ENCODE data around the gene NUCKS1.

Gene NUCKS1

GRCh38 chr1:205670611-205671430 lies 79.2 kb downstream of the NUCKS1 start:
- DNase-seq (ENCODE audit: low read depth in 3 of 3, low spot score in 1 of 3): no peak

GRCh38 chr1:205670150-205670446 lies 79.9 kb downstream of the NUCKS1 start:
- DNase-seq (ENCODE audit: low read depth in 3 of 3, low spot score in 1 of 3): no peak

DNA sequence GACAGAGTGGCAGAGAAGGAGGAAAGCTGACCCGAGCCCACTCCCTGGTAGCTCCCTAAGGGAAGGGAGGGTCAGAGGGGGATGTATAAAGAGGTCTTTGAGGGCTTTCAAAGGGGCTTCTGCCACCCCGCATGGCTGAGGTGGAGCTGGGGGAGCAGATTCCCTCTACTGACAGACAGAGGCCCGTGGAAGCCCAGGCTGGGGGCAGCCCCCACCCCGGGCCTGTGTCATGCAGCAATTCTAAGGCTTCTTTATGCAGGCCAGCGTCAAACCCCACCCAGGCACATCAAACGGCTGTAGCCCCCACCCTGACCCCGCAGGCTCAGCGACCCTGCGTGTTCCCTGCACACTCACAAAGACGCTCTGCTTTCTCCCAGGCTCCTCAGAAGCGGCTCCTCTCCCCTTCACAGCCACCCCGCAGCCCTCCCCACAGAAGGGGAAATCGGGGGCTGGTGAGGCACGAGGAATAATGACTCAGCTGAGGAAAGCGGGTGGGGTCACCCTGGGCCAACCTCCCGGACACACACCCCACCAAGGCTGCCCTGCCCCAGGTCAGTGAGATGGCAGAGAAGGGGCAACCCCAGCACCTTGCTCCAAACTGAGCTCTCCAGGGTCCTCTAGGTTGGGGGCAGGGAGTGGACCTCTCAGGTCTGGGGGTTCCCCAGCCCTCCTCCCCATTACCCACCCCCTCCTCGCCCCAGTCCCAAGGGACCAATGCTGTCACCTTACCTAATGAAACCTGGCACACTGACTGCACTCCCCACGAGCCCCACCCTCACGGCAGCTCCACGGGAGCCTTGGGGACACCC lies 80.4 kb downstream of the NUCKS1 start:
- DNase-seq (ENCODE audit: low read depth in 3 of 3, low spot score in 1 of 3): no peak

GRCh38 chr1:205668951-205669340 lies 81.0 kb downstream of the NUCKS1 start:
- DNase-seq (ENCODE audit: low read depth in 3 of 3, low spot score in 1 of 3): no peak

GRCh38 chr1:205667909-205668643 lies 81.9 kb downstream of the NUCKS1 start:
- no peak for DNase-seq (ENCODE audit: low read depth in 3 of 3, low spot score in 1 of 3)

DNA sequence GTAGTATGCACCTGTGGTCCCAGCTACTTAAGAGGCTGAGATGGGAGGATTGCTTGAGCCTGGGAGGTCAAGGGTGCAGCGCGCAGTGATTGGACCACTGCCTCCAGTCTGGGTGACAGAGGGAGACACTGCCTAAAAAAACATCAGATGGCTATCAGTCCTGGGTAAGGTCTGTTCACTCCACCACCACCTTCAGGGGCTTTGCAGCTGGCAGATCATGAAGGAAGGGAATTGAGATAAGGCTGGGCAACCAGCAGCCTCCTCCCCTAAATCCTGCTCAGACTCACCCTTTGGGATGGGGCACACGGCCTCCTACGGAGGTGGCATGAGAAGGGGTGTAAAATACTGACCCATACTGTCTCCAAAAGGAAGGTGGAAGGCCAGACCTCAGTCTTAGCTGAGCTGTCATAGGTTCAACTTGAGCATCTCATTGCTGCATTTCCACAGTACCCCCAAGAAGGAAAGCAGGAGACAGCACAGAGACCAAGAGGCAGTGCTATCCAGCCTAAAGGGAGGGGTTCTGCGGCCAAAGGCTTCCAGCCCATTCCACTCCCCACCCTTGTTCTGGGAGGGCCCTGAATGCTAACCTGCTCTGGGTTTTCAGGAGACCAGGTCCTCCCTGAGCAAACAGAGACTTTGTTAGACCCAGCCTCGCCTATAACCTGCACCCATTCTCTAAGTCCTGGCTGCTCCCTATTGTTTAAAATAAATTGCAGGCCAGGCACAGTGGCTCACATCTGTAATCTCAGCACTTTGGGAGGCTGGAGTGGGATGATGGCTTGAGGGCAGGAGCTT lies 83.4 kb downstream of the NUCKS1 start:
- DNase-seq (ENCODE audit: low read depth in 3 of 3, low spot score in 1 of 3): no peak

DNA sequence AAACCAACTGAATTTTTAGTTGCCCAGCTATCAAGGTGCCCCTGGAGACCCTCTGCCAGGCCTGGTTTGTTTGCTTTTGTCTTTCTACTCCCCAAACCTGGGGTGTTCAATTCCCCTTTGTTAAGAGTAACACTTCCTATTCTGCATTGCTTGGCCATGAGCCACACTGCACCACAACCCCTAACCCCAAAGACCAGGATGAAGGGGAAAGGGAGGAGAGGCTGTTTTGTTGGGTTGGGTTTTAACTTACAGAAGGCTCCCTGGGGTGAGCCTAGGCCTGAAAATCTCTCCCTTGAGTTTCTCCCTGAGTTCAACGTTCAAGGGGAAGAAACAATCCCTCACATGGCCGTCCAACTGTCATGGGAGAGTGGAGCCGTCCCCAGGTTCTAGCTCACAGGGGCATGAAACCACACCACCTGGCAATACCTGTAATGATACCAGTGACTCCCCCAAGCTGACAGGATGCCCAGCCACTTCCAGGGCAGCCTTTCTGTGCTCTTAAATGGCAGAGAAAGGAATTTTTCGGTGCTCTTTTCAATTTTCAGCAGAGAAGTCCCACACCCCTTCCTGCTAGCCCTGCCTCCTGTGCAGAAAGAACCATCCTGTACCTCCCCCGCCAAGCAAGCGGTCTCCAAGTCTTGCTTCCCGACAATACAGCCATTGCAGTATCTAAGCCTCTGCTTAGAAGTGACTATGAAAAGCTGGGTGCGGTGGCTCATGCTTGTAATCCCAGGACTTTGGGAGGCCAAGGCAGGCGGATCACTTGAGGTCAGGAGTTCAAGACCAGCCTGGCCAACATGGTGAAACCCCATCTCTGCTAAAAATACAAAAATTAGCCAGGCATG lies 84.6 kb downstream of the NUCKS1 start:
- DNase-seq (ENCODE audit: low read depth in 3 of 3, low spot score in 1 of 3): no peak

DNA sequence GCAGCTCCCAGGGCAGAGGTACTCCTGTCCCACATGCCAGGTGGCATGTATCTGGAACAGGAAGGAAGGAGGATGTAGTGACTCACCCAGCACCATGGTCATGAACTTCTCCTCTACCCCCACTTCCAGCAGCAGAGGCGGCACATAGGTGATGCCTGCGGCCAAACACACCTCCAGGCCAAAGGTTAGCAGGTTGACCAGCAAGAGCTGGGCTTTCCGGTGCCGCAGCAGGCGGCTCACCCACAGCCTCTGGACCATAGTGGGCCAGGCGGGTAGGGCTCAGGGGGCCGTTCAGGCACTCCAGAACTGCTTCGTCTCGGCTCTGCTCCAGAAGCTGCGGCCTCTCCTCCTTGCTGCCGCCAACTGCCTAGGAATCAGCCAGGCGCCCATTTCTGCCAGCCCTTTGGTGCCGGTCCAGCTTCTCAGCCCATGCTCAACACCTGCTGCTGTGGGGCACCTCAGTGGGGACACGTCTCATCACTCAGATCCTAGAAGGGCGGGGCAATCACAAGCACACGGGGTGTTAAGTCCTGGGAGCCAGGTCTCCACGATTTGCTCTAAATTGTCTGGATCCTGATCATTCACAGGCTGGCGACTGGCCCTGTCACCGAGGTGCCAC lies 85.5 kb downstream of the NUCKS1 start:
- no peak for DNase-seq (ENCODE audit: low read depth in 3 of 3, low spot score in 1 of 3)

GRCh38 chr1:205663286-205663936 lies 86.6 kb downstream of the NUCKS1 start:
- no peak for DNase-seq (ENCODE audit: low read depth in 3 of 3, low spot score in 1 of 3)
